K562 (cell line): ENCODE measurements around the gene MSI1. TPM values are rescaled to one million over a fixed set of nuclear protein-coding genes. Genes with fewer than 3 reads are reported as not detected.

Experiments used
- BRD9 ChIP-seq: fragments of 450-650 bp; IDR thresholded peaks from 2 replicates; pipeline ENCODE4 v1.6.1; 2018; ENCODE audit warnings: low read depth; ENCODE audit not compliant: partially characterized antibody
- CREB3L1 ChIP-seq: fragments of 450-650 bp; IDR thresholded peaks from 2 replicates; pipeline ENCODE4 v1.6.1; 2014; ENCODE audit warnings: low read depth, mild to moderate bottlenecking, moderate library complexity, borderline replicate concordance
- DACH1 ChIP-seq: fragments of 450-650 bp; IDR thresholded peaks from 2 replicates; pipeline ENCODE4 v1.6.1; 2018; ENCODE audit not compliant: partially characterized antibody
- FOXJ3 ChIP-seq: sonication (generic); formaldehyde crosslinking; IDR thresholded peaks from 2 replicates; pipeline ENCODE4 v1.4.0; 2020; ENCODE audit warnings: mild to moderate bottlenecking, missing genetic modification reagents
- MCM2 ChIP-seq: fragments of 450-650 bp; IDR thresholded peaks from 2 replicates; pipeline ENCODE4 v1.6.1; 2017; ENCODE audit warnings: low read depth, mild to moderate bottlenecking
- MCM3 ChIP-seq: fragments of 450-650 bp; IDR thresholded peaks from 2 replicates; pipeline ENCODE4 v1.6.1; 2016
- MNT ChIP-seq, 2 experiments: fragments of 450-650 bp; conservative IDR thresholded peaks; 2 replicates each; pipeline ENCODE4 v1.6.1; 2017; ENCODE audit warnings: mild to moderate bottlenecking in 2 of 2, moderate library complexity in 2 of 2
- MTA3 ChIP-seq: fragments of 450-650 bp; formaldehyde crosslinking; IDR thresholded peaks from 2 replicates; pipeline ENCODE4 v1.6.1; 2017; ENCODE audit warnings: mild to moderate bottlenecking, borderline replicate concordance
- NONO ChIP-seq, 2 experiments: fragments of 200-400 bp in 1 of 2; fragments of 450-650 bp in 1 of 2; formaldehyde crosslinking in 1 of 2; IDR thresholded peaks; 2 replicates each; pipeline ENCODE4 v1.6.1; 2017; ENCODE audit warnings: low read depth in 2 of 2, mild to moderate bottlenecking in 2 of 2, moderate library complexity in 2 of 2, low read length in 1 of 2
- OTX1 ChIP-seq: fragments of 450-650 bp; formaldehyde crosslinking; IDR thresholded peaks from 2 replicates; pipeline ENCODE4 v1.4.0; 2022; ENCODE audit warnings: mild to moderate bottlenecking
- PTRF ChIP-seq: fragments of 450-650 bp; IDR thresholded peaks from 2 replicates; pipeline ENCODE4 v1.6.1; 2016; ENCODE audit warnings: mild to moderate bottlenecking, missing genetic modification characterization, missing compliant biosample characterization
- PYGO2 ChIP-seq: fragments of 450-650 bp; IDR thresholded peaks from 2 replicates; pipeline ENCODE4 v1.6.1; 2016; ENCODE audit warnings: mild to moderate bottlenecking, missing genetic modification characterization, moderate library complexity, missing compliant biosample characterization
- SIN3A ChIP-seq, 2 experiments: fragments of 150-350 bp in 1 of 2; IDR thresholded peaks; 2 replicates each; pipeline ENCODE4 v1.6.1; 2011 to 2016; ENCODE audit warnings: borderline replicate concordance in 2 of 2, low read depth in 2 of 2, low read length in 2 of 2, mild to moderate bottlenecking in 2 of 2, moderate library complexity in 2 of 2; ENCODE audit not compliant: control insufficient read depth in 1 of 2
- SMARCE1 ChIP-seq: fragments of 450-650 bp; IDR thresholded peaks from 2 replicates; pipeline ENCODE4 v1.7.1; 2016; ENCODE audit warnings: mild to moderate bottlenecking
- TAF9B ChIP-seq: fragments of 450-650 bp; IDR thresholded peaks from 2 replicates; pipeline ENCODE4 v1.6.1; 2018; ENCODE audit warnings: mild to moderate bottlenecking; ENCODE audit not compliant: partially characterized antibody
- ZBTB11 ChIP-seq, 3 experiments: fragments of 200-800 bp in 1 of 3; fragments of 250-450 bp in 1 of 3; fragments of 450-650 bp in 1 of 3; sonication (Bioruptor Pico) in 1 of 3; sonication (Bioruptor generic) in 1 of 3; formaldehyde crosslinking in 1 of 3; IDR thresholded peaks; 2 replicates each; pipeline versions ENCODE4 v1.6.1 to v1.8.0; 2016 to 2022; ENCODE audit warnings: mild to moderate bottlenecking in 2 of 3, missing genetic modification characterization in 2 of 3, missing compliant biosample characterization in 1 of 3, moderate library complexity in 1 of 3
- ZBTB8A ChIP-seq: fragments of 450-650 bp; IDR thresholded peaks from 2 replicates; pipeline ENCODE4 v1.6.1; 2018; ENCODE audit warnings: mild to moderate bottlenecking, moderate library complexity; ENCODE audit not compliant: partially characterized antibody
- ZC3H8 ChIP-seq: fragments of 450-650 bp; IDR thresholded peaks from 2 replicates; pipeline ENCODE4 v1.6.1; 2017
- ZNF239 ChIP-seq: fragments of 250-450 bp; sonication (Bioruptor Pico); IDR thresholded peaks from 2 replicates; pipeline ENCODE4 v1.4.0; 2020; ENCODE audit warnings: mild to moderate bottlenecking
- polyA plus RNA-seq, 8 experiments: library from polyadenylated mRNA; depleted of rRNA in 4 of 8; stranded (reverse) in 5 of 8; unstranded in 3 of 8; fragments of >200 nt; fragmentation: Nextera tagmentation in 2 of 8; fragmentation: Illumina TruSeq in 1 of 8; extraction: Ambion mirVana in 2 of 8; extraction: Trizol in 1 of 8; gene quantifications; 2 replicates each; pipeline versions ENCODE4 v1.2.1 to v1.2.3, GENCODE V29; 2011 to 2014; ENCODE audit warnings: inconsistent platforms in 1 of 8, missing spikeins in 1 of 8
- total RNA-seq, 7 experiments: library from RNA; depleted of rRNA in 6 of 7; stranded (reverse); fragments of >200 nt in 6 of 7; fragmentation: Illumina TruSeq in 2 of 7; extraction: Trizol in 2 of 7; gene quantifications; 2 replicates each; pipeline versions ENCODE4 v1.2.1 to v1.2.3, GENCODE V29; 2011 to 2021; ENCODE audit warnings: low replicate concordance in 1 of 7

The MSI1 gene
- total and polyA plus RNA-seq, 9 of the 15 experiments (the other 6 are each of a cell fraction or from before 2014, with no cell fraction given), result 0.16 TPM; not detected in 8

- no peak for TF ChIP-seq PYGO2 (tag)
- TF ChIP-seq ZBTB11 (CRISPR knock-in tag; IDR thresholded peaks at IDR 0.05), result peak in 1 of 3 experiments; percentile 78; a peak in 2 of 6 replicates
- TF ChIP-seq FOXJ3 (CRISPR knock-in tag), result no peak
- TF ChIP-seq ZBTB8A, result peak; percentile 27
- peak; percentile 46; the same call in 1 of the 2 replicates for TF ChIP-seq MCM3
- TF ChIP-seq NONO (IDR thresholded peaks at IDR 0.05; ENCODE audit: low read depth in 2 of 2, low read length in 1 of 2), result peak in 1 of 2 experiments; percentile 98; a peak in 2 of 4 replicates
- peak; percentile 42; the same call in 1 of the 2 replicates for TF ChIP-seq OTX1 (CRISPR knock-in tag)
- TF ChIP-seq BRD9, result peak; percentile 20
- TF ChIP-seq PTRF (tag), result no peak
- TF ChIP-seq TAF9B, result peak; percentile 65
- 0 out of 2 replicates have a peak, but pooled peaks have one; percentile 12 for TF ChIP-seq ZNF239
- peak; percentile 66 to 94; a peak in 1 of 4 replicates for TF ChIP-seq SIN3A (IDR thresholded peaks at IDR 0.05; ENCODE audit: borderline replicate concordance in 2 of 2, control insufficient read depth in 1 of 2, low read depth in 2 of 2, low read length in 2 of 2)
- TF ChIP-seq SMARCE1, result peak; percentile 39; the same call in 1 of the 2 replicates
- TF ChIP-seq DACH1, result peak; percentile 96
- peak; percentile 79 for TF ChIP-seq MTA3
- TF ChIP-seq ZC3H8, result no peak
- no peak for TF ChIP-seq MCM2
- peak; percentile 89 for TF ChIP-seq CREB3L1
- peak; percentile 90 to 93 for TF ChIP-seq MNT (conservative IDR thresholded peaks at IDR 0.05)
These were observed 66.8 kb downstream of the MSI1 start, which contains the start of gene SIRT4 (continued) for GRCh38 chr12:120301962-120302815.
